Right forelimb (tissue), 1 donor: Measurements from ENCODE around the gene APMAP.
A peak's percentile ranks its signal among the peaks of the same experiment; 100 is the strongest.

Experiments
- DNase-seq: peaks from one replicate; pipeline ENCODE4 v3.0.0-alpha.2; 2018

Gene APMAP, protein sequence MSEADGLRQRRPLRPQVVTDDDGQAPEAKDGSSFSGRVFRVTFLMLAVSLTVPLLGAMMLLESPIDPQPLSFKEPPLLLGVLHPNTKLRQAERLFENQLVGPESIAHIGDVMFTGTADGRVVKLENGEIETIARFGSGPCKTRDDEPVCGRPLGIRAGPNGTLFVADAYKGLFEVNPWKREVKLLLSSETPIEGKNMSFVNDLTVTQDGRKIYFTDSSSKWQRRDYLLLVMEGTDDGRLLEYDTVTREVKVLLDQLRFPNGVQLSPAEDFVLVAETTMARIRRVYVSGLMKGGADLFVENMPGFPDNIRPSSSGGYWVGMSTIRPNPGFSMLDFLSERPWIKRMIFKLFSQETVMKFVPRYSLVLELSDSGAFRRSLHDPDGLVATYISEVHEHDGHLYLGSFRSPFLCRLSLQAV

DNA sequence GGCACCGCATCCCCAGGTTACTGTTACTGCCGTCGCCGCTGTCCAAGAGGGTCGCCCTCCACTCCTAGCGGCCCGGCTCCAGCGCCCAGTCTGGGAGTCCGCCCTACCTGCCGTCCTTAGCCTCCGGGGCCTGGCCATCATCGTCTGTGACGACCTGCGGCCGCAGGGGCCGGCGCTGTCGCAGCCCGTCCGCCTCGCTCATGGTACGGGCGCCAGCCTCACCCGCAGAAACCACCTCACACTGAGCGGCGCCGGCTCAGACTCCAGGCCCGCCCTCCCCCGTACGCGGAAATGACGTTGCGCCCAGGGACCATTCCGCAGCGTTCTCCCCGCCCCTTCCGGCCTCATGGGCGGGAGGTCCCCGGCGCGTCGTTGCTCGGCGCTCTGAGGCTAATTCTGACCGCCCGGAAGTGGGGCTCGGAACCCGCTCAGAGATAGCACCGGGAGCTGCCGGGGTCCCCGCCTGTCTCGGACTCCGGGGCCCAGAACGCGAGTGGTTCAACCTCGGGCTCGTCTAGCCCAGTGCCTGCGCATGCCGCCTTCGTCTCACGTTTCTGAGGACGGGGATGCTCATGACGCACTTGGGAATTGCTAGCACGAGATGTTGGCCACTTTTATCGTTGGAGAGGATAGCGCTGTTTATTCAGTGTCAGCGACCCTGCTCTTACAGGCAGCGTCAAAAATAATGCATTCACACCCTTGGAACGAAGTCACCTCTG is at the start of gene APMAP:
APMAP (minus strand) TSS at position 265 of the 719 bp plus-strand sequence; CDS start at position 202, 63 bp downstream.
- peak; percentile 97 for DNase-seq

DNA sequence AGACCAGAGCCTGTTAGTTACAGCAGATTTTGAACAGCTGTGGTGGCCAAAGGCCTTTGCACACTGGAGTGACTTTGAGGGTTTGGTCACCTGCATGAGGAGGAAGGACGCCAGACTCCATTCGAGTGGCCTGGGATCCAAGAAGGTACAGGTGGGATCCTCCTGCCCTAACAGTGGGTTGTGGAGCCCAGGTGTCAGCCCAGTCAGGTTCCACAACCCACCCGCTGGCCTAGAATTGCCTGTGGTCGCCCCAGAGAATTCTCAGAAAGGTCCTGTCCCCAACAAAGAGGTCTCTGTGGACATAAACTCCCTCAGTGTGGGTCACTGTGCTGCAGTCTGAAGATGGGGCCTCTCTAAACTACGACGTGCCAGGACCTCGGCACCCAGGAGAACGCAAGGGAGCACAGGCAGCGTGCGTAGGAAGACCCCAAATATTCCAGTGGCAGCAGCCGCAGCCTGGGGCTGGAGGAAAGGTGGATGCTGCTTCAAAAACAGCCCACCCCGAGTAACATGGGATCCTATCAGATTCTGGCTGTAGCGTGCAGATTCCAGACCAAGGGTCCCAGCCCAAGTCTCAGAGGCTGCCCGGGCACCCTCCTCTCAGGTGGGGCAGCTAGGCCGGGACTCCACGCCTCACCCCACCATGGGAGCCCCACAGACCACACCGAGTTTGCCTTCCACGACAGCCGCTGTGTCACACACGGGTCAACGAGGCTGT is 49.4 kb upstream of the APMAP start:
- DNase-seq: no peak

DNA sequence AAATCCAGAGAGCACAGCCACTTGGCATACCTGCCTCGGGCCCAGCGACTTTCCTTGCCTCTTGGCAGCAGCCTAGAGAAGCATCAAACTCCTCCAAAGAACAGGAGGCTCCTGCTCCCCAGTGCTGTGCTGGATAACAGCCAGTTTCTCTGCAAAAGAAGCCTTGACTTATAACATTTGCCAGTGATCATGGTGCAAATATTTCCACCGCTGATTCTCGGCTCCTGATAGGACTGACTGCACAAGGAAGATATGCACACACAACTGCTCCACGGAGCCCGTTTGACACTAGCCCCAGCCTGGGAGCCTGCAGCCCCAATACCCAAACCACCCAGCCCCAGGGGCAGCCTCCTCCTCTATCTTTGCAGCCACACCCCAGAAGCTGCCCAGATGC is 47.9 kb upstream of the APMAP start:
- peak; percentile 61 for DNase-seq

DNA sequence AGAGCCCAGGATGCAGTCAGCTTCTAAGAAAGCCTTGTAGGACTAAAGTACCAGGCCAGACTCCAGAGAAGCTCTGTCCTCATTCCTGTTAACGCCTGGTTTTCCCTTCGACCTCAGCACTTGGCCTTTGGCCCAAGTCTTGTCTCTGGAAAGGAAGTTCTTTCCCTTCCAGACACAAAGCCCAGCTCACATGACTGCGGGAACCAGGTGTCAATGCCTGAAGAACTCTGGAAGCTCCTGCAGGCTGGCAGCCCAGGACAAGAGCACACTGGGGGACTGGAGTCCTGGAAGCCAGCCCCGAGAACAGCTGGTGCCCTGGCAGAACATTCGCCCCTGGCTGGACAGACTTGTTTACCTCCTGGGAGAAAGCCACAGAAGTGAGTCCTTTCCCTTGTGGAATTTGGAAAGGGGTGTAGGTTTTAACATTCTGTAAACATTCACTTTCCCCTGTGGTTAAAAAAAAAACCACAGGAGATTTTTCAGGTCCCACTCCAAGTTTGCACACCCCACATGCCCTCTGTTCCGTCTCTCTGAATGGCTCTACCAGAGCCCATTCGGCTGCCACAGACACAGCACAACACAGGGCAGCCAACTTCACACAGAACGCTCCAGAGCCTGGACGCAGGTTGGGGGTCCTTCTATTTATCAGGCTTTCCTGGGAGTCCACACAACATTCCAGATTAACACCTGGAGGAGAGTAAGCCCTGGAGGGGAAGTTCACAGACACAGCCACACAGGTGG is 47.3 kb upstream of the APMAP start:
- peak; percentile 85 for DNase-seq

DNA sequence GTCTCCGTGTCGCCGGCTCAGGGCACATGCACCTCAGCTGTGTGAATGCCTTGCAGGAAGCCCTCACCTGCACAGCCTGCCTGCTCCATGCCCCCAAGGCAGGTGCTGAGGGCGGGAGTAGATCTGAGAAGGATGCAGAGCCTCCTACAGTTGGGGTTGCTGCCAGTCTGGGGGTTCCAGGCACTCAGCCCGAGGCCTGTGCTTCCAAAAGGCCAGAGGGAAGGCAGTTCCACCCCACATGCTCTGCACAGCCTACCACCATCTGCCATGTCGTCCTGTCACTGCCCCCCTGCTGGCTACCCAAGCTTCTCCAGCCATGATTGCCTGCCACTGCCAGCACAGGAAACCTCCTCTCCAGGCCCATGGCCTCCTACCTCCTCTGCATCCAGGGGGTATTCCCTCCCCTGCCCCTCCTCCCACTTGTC is 46.1 kb upstream of the APMAP start:
- no peak for DNase-seq

DNA sequence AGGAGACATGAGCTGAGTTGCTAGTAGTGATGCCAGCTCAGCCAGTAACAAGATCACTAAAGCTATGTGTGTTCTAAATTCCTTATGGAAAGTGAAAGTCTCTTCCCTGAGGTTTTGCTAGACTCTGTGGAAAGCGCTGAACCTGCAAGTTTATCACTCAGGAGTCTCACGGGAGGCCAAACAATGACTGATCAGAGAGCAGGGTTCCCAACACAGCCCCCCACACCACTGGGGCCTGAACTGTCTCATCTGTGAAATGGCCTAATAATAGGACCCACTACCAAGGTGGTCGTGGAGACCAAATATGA is 45.5 kb upstream of the APMAP start:
- DNase-seq: no peak

DNA sequence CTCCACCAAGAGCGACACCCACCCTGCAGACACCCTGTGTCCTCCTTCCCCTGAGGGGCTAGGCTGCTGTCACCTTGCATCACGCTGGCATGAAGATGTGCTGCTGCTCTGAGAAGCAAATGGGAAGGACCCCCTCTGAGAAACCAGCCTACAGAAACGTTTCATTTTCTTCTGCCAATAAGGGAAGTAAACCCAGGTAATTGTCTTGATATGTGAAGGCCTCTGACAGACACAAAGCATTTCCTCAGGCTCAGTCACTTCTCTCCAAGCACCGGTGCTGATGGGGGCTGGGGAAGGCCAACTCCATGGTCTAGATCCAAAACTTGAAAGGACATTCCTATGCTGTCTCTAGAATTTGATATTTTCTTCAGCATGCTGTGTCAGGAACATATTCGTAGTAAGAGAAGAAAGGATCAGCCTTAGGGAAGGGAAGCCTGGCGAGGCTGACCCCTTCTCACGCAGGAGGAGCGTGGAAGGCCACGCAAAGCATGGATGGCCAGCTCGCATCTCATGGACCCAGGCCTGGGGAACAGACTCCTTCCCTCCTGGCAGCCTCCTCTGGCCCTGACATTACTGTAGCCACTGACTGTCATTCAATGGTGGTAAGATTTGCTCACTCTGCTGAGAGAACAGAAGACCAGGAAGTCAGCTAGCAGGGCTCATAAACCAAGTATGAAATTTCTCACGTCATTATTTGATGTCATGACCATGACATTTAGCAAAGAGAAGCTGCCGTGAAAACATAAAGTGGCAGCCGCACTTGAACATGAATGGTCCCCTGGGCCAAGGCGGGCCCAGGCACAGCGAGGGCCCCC is 44.9 kb upstream of the APMAP start:
- no peak for DNase-seq

DNA sequence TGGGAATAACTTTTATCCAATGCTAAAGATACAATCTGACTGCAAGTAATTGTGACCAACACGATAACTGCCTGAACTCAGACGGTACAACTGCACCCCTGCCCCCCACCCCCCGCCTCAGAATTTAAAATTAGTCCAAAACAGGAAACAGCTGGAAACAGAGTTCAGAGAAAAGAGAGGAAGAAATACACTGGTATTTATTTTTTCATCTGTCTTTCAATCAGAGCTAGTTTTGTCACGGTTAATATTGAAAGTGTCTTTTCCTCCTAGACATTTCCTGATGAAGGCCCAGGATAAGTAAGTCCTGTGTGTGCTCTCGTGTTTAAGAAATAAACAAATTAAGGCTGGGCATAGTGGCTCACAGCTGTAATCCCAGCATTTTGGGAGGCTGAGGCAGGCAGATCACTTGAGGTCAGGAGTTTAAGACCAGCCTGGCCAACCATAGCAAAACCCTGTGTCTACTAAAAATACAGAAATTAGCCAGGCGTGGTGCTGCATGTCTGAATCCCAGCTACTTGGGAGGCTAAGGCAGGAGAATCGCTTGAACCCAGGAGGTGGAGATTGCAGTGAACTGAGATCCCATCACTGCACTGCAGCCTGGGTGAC is 43.9 kb upstream of the APMAP start:
- DNase-seq: no peak

DNA sequence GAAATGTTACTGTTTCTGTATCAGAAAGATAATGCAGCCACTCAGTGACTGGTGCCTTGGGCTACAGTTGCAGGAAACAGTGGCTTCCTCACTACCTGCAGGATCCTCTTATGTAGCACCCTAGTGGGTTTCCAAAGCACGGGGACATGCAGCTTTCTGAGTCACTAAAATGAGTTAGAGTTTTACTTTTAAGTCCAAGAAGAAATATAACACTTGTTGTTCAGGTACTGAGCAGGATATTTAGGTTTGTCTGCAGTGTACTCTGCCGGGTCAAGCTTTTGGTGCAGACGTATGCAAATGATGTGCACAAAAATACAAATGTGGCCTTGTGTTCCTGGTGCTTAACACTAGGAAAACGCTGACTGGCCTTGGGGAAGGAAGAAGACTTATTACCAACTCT is 43.4 kb upstream of the APMAP start:
- DNase-seq: no peak

DNA sequence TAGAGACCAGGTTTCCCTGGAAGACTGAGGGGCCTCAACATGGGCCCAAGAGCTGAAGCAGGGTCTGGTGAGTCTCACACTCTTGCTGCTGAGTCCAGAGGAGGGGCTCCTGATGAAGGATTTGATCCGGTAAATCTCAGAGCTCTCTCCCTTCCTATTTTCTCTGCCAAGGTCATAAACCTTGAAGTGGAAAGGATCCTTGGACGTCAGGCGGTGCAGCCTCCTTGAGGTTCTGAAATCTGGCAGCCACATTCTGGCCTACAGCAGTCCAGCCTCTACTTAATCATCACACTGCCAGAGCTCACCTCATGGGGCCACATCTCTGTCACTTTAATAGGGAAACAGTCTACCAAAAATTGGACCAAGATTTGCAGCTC is 41.4 kb upstream of the APMAP start:
- DNase-seq: no peak

DNA sequence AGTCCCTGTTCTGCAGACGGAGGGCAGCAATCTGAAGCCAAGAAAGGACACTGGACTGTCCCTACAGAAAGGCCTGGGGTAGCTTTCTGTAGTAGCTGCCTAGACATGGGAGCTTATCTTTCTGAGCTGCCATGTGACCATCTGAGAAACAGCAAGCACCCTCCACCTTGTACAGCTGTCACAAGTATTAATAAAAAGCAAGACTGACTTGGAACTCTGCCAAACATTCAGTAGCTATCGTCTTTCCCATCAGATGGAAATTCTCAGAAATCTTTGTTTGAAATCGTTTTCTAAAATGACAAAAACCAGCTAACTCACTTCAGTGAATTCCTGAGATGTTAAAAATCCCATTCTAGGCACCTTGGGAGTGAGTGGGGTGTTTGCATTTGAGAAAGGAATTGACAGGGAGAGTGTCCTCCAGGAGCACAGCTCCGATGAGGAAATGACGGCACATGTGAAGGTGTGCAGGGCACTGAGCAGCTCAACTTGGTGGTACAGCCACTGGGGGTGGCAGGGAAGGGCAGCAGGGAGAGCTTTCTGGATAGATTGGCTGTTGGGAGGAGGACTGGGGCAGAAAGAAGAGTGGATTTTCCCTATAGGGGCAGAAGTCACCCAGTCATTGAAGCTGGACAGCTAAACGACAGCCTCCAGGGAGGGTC is 40.8 kb upstream of the APMAP start:
- no peak for DNase-seq

DNA sequence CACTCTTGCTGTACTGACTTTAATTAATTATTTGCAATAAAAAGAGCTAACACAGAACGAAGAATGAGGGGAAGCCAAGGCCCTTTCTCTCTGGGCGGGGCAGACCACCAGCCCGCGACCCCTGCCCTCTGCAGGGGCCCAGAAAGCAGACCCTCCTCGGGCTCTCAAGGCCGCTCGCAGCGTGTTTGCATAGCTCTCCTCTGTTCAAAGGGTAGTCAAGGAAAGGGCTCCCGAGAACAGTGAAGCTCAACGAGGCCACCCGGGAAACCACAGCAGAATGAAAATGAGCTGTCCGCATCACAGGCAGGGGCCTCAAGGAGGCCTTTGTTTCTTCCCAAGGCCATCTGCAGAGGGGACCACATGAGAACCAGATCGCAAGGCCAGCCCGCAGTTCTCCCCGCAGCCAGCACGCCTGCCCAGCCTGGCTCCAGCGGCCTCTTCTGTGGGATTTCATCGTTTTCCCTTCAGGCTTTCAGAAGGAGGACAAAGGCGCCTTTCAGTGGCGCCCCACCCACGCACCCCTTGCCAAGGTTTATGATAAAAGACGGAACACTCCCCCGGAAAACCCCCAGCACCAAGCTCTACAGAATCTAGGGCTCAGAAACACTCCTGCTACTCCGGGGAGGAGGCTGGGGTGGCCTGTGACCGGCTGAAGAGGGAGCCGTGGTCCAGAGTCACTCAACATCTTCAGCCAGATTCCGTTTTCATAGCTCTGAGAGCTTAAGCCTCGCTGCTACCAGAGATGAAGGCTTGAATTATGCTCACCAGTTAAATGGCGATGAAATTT is 40.1 kb upstream of the APMAP start:
- no peak for DNase-seq

DNA sequence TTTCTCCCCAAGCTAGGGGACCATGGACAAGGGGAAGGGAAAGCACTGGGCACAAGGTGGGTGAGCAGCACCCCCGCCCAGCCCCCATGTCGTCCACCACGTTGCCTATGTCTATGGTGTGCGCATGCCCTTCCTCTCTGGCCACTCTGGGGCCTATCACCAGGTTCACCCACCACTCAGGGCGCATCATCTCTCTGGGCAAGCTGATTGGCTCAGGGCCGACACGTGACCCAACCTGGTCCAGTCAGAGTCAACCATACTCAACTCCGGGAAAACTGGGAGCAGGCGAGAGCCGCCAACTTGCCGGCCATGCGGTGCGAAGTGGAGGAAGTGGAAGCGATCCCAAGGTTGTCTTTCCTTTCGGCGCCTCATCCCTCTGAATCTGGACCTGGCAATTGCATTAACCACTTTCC is 39.5 kb upstream of the APMAP start:
- no peak for DNase-seq

DNA sequence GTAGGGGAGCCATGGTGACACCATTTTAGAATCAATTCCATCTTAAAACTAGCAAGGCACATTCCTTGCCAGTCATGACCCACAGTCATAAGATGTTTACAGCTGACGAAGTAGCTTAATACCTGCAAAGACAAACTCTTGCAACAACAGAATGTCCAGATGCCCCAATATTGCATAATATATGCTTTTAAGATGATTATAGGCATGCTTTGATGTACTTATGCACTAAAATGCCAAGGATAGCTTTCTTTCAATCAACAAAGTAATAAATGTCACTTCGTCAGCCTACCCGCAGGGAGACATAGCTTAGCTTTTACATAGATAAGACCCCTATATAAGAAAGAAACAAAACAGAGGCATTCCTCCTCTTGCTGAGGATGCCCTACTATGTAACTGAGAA is 38.7 kb upstream of the APMAP start:
- DNase-seq: no peak

DNA sequence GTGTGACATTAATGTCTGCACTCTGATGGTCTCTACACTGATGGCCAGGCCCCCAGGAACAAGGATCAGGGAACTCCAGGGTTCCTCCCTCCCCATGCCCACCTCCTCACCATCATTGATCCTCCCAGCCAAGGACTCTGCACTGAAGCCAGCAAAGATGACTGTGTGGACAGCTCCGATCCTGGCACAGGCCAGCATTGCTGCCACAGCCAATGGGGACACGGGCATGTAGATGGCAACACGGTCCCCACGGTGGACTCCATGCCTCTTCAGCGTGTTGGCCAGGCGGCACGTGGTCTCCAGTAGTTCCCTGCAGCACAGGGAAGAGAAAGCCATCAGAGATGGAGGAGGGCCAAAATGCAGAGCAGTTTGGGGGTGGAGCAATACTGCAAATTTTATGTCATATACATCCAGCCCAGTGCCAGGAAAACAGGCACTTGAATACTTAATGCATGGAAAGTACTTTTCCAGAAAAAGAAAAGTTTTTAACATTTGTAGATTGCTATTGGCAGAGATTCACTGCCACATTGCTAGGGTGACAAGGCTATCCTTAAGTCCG is 38.2 kb upstream of the APMAP start:
- DNase-seq: no peak

DNA sequence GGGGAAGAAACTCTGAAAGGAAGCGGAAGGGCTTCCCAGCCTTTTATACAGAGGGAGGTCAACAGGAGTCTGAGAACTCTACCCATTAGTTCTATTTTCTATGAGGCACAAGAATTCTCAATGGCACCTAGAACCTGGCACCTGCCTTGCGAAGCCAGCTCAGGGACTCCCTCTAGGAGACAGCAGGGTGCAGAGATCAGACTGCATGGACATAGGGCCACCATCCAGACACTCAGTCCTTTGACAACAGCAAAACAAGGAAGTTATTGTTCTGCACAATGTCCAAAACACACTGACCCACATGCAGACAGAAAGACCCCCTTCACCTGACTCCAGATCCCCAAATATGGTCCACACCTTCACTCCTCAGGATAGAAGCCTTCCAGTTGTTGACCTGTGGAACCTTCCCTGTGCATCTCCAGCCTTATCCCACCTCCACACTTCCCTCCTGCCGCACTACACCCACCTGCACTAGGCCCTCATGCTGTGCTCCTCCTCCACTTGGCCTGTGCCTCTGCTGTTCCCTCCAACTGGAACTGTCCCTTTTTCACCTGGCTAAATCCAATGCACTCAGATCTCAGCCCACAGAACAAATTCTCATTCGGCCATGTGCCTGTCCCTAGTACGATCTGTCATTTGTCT is 37.6 kb upstream of the APMAP start:
- no peak for DNase-seq

DNA sequence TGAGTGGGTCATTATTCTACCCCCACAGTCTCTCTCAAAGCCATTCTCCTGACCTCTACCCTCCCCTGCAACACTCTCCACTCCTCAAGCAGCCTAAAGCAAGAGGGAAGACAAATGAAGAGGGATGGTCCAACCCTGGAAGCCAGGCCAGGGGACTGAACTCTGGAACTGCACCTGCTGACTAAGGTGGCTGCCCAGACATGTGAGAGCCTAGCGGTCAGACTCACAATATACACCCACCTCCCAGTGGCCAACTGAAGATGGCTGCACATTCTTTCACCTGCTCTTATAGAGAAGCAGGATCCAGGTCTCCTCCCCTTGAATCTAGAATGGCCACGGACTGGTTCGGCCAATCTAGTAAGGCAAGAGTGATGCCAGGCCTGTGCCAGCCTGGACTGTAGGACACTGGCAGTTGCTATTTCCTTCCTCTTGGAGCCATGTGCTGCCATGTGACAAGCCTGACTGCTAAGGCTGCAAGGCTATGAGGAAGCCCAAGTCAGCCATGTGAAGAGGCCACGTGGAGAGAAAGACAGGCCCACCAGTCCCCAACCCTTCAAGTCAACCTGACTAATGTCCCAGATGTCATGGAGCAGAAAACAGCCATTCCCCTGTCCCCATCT is 33.5 kb upstream of the APMAP start:
- peak; percentile 26 for DNase-seq

DNA sequence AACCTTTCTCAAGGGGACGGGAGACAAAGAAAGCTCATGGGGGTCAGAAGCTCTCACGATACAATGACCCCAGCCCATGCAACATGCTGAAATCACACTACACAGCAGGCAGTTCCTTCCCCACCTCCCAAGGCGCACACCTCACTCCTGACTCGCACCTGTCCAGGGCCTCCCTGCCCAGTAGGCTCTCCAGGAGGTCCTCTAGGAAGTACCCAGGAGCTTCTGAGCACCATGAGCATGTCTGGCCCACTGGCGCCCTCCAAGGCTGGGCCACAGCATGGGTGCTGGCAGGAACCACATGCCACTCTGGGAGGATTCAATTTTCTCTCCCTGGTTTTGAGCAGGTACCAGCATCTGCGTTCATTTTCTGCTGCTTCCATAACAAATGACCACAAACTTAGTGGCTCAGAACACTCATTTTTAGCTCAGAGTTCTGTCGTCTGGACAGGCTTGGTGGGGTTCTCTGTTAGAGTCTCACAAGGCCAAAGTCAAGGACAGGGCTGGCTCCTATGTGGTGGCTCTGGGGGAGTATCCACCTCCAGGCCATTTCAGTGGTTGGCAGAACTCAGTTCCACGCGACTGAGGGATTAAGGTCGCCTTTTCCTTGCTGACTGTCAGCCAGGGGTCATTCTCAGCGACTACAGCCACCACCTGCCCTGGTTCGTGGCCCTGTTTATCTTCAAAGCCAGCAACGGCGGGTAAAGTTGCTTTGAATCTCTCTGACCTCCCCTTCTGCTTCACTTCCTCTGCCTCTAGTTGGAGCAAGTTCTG is 32.7 kb upstream of the APMAP start:
- DNase-seq: peak; percentile 24
